Measurements from ENCODE around the gene CHST8.

GRCh38 chr19:33580645-33581037 is 41.1 kb upstream of the CHST8 start:
- TF ChIP-seq SIN3A (IDR thresholded peaks at IDR 0.05; ENCODE audit: borderline replicate concordance, insufficient read depth, low read length) (no peak), POLR2AphosphoS5 (IDR thresholded peaks at IDR 0.05; ENCODE audit: low read depth, low read length) (no peak)
